H9 (cell line): ENCODE results near the gene PLA2G4C. TPM values are rescaled to one million over a fixed set of nuclear protein-coding genes. Genes with fewer than 3 reads are reported as not detected.

Experiments used
- DNase-seq: peaks from one replicate; pipeline ENCODE4 v3.0.0-alpha.2; 2017
- H2AFZ ChIP-seq: one replicate; pipeline ENCODE4 v1.6.1; 2013; ENCODE audit warnings: mild to moderate bottlenecking, low read length, control low read depth, moderate library complexity
- H2AK5ac ChIP-seq: 2 replicates; pipeline ENCODE4 v1.6.1; 2013; ENCODE audit warnings: low read length, control low read depth, mixed read lengths; ENCODE audit not compliant: insufficient read length
- H2BK120ac ChIP-seq: one replicate; pipeline ENCODE4 v1.6.1; 2013; ENCODE audit warnings: low read depth, mild to moderate bottlenecking, low read length, control low read depth, inconsistent platforms; ENCODE audit not compliant: poor library complexity, severe bottlenecking
- H2BK12ac ChIP-seq: 2 replicates; pipeline ENCODE4 v1.6.1; 2013; ENCODE audit warnings: low read length, control low read depth, mixed read lengths, low read depth; ENCODE audit not compliant: insufficient read length
- H2BK15ac ChIP-seq: 2 replicates; pipeline ENCODE4 v1.6.1; 2013; ENCODE audit warnings: low read depth, low read length, control low read depth
- H2BK20ac ChIP-seq: one replicate; pipeline ENCODE4 v1.6.1; 2013; ENCODE audit warnings: low read depth, mild to moderate bottlenecking, low read length, control low read depth, inconsistent platforms; ENCODE audit not compliant: poor library complexity, severe bottlenecking
- H2BK5ac ChIP-seq: 2 replicates; pipeline ENCODE4 v1.6.1; 2013; ENCODE audit warnings: low read length, control low read depth, mixed read lengths; ENCODE audit not compliant: insufficient read length
- H3K14ac ChIP-seq: 2 replicates; pipeline ENCODE4 v1.6.1; 2013; ENCODE audit warnings: low read length, control low read depth; ENCODE audit not compliant: insufficient read depth
- H3K18ac ChIP-seq: 2 replicates; pipeline ENCODE4 v1.6.1; 2013; ENCODE audit warnings: low read depth, mild to moderate bottlenecking, mixed read lengths, low read length, control low read depth; ENCODE audit not compliant: insufficient read length
- H3K23ac ChIP-seq: 2 replicates; pipeline ENCODE4 v1.6.1; 2013; ENCODE audit warnings: low read length, control low read depth, mixed read lengths, low read depth; ENCODE audit not compliant: insufficient read length
- H3K23me2 ChIP-seq: 2 replicates; pipeline ENCODE4 v1.6.1; 2013; ENCODE audit warnings: low read depth, mild to moderate bottlenecking, mixed read lengths, low read length, control low read depth; ENCODE audit not compliant: insufficient read length, poor library complexity, severe bottlenecking
- H3K27ac ChIP-seq: 2 replicates; pipeline ENCODE4 v1.5.1; 2013; ENCODE audit warnings: low read length, control low read depth, mixed read lengths, low read depth; ENCODE audit not compliant: insufficient read length
- H3K27me3 ChIP-seq: 2 replicates; pipeline ENCODE4 v1.6.1; 2013; ENCODE audit warnings: low read length, control low read depth, inconsistent platforms; ENCODE audit not compliant: insufficient read depth
- H3K4ac ChIP-seq: 2 replicates; pipeline ENCODE4 v1.6.1; 2013; ENCODE audit warnings: low read depth, mild to moderate bottlenecking, control low read depth, inconsistent platforms, low read length, moderate library complexity
- H3K4me1 ChIP-seq: 2 replicates; pipeline ENCODE4 v1.6.1; 2013; ENCODE audit warnings: low read length, control low read depth, inconsistent platforms; ENCODE audit not compliant: insufficient read depth
- H3K4me2 ChIP-seq: 2 replicates; pipeline ENCODE4 v1.6.1; 2013; ENCODE audit warnings: low read length, control low read depth, mixed read lengths; ENCODE audit not compliant: insufficient read length, insufficient read depth
- H3K56ac ChIP-seq: 2 replicates; pipeline ENCODE4 v1.6.1; 2013; ENCODE audit warnings: low read depth, mild to moderate bottlenecking, mixed read lengths, low read length, control low read depth; ENCODE audit not compliant: insufficient read length
- H3K79me1 ChIP-seq: 2 replicates; pipeline ENCODE4 v1.6.1; 2013; ENCODE audit warnings: low read depth, mild to moderate bottlenecking, moderate library complexity, low read length, control low read depth, inconsistent platforms; ENCODE audit not compliant: insufficient read depth, poor library complexity, severe bottlenecking
- H3K79me2 ChIP-seq: 2 replicates; pipeline ENCODE4 v1.6.1; 2013; ENCODE audit warnings: low read length, control low read depth, inconsistent platforms; ENCODE audit not compliant: insufficient read depth
- H3K9ac ChIP-seq: 2 replicates; pipeline ENCODE4 v1.6.1; 2013; ENCODE audit warnings: low read length, control low read depth, mixed read lengths; ENCODE audit not compliant: insufficient read length; ENCODE audit errors: extremely low read depth
- H3K9me3 ChIP-seq: one replicate; pipeline ENCODE4 v1.6.1; 2013; ENCODE audit warnings: low read depth, low read length, inconsistent platforms; ENCODE audit not compliant: control insufficient read depth
- H3T11ph ChIP-seq: one replicate; pipeline ENCODE4 v1.6.1; 2013; ENCODE audit warnings: mild to moderate bottlenecking, low read length, control low read depth, inconsistent platforms
- H4K20me1 ChIP-seq: one replicate; pipeline ENCODE4 v1.6.1; 2013; ENCODE audit not compliant: control insufficient read depth, insufficient read length, insufficient read depth
- H4K5ac ChIP-seq: 2 replicates; pipeline ENCODE4 v1.6.1; 2013; ENCODE audit warnings: low read depth, mild to moderate bottlenecking, mixed read lengths, low read length, control low read depth; ENCODE audit not compliant: insufficient read length
- H4K8ac ChIP-seq: replicated peaks from 2 replicates; pipeline ENCODE4 v1.6.1; 2013; ENCODE audit warnings: low read length, control low read depth, mixed read lengths, low read depth; ENCODE audit not compliant: insufficient read length
- H4K91ac ChIP-seq: 2 replicates; pipeline ENCODE4 v1.6.1; 2013; ENCODE audit warnings: low read depth, mild to moderate bottlenecking, moderate library complexity, mixed read lengths, low read length, control low read depth; ENCODE audit not compliant: insufficient read length
- H3K27ac Mint-ChIP-seq, 3 experiments: 2 replicates in 2 of 3; 3 replicates in 1 of 3; pipeline ENCODE4 v1.8.0; 2020 to 2021; ENCODE audit warnings: mixed read lengths in 3 of 3, mild to moderate bottlenecking in 1 of 3, moderate library complexity in 1 of 3
- H3K27me3 Mint-ChIP-seq: 2 replicates; pipeline ENCODE4 v1.8.0; 2021; ENCODE audit warnings: low read depth, mild to moderate bottlenecking, moderate library complexity, mixed read lengths
- H3K36me3 Mint-ChIP-seq, 3 experiments: 2 replicates in 2 of 3; 3 replicates in 1 of 3; pipeline ENCODE4 v1.8.0; 2020 to 2021; ENCODE audit warnings: low read depth in 3 of 3, mixed read lengths in 3 of 3; ENCODE audit not compliant: insufficient read depth in 1 of 3
- H3K4me1 Mint-ChIP-seq, 2 experiments: 2 replicates each; pipeline ENCODE4 v1.8.0; 2020; ENCODE audit warnings: mixed read lengths in 2 of 2
- H3K4me3 Mint-ChIP-seq, 2 experiments: 2 replicates in 1 of 2; 3 replicates in 1 of 2; pipeline ENCODE4 v1.8.0; 2020 to 2021; ENCODE audit warnings: mild to moderate bottlenecking in 2 of 2, mixed read lengths in 2 of 2, moderate library complexity in 1 of 2
- H3K9me3 Mint-ChIP-seq, 2 experiments: 2 replicates in 1 of 2; 3 replicates in 1 of 2; pipeline ENCODE4 v1.8.0; 2020; ENCODE audit warnings: mild to moderate bottlenecking in 2 of 2, mixed read lengths in 2 of 2, moderate library complexity in 1 of 2
- WGBS: extraction: QIAGEN DNeasy Blood & Tissue Kit; methylation state at CpG from one replicate; pipeline ENCODE4 v1.1.7; 2013; ENCODE audit warnings: missing lambda C conversion rate, low lambda C conversion rate, mixed read lengths; ENCODE audit not compliant: insufficient read length; ENCODE audit errors: extremely low coverage; 5-methylcytosine and 5-hydroxymethylcytosine counted together
- total RNA-seq: library from RNA; stranded (reverse); gene quantifications from 2 replicates; pipeline ENCODE4 v1.2.1, GENCODE V29; 2021
- TF ChIP-seq, protein P1 (sequence below): fragments of 200-600 bp; sonication (generic); conservative IDR thresholded peaks from 3 replicates; pipeline ENCODE4 v1.8.0; 2021; ENCODE audit warnings: antibody characterized with exemption, mild to moderate bottlenecking

The PLA2G4C gene
- total RNA-seq, 1 experiment from 2014 or later: 7.0 TPM

- TF ChIP-seq, protein P1, sequence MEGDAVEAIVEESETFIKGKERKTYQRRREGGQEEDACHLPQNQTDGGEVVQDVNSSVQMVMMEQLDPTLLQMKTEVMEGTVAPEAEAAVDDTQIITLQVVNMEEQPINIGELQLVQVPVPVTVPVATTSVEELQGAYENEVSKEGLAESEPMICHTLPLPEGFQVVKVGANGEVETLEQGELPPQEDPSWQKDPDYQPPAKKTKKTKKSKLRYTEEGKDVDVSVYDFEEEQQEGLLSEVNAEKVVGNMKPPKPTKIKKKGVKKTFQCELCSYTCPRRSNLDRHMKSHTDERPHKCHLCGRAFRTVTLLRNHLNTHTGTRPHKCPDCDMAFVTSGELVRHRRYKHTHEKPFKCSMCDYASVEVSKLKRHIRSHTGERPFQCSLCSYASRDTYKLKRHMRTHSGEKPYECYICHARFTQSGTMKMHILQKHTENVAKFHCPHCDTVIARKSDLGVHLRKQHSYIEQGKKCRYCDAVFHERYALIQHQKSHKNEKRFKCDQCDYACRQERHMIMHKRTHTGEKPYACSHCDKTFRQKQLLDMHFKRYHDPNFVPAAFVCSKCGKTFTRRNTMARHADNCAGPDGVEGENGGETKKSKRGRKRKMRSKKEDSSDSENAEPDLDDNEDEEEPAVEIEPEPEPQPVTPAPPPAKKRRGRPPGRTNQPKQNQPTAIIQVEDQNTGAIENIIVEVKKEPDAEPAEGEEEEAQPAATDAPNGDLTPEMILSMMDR: no peak
- no peak overlapping the region for H3K4me2 ChIP-seq
Measured at GRCh38 chr19:48121066-48121465, 10.4 kb upstream of the PLA2G4C start.

More at GRCh38 chr19:48121066-48121465, 10.4 kb upstream of the PLA2G4C start:
- H3K79me1 ChIP-seq: no peaks in the 10 kb centered on the region
- no peak overlapping the region for H3T11ph ChIP-seq
- H3K23ac ChIP-seq: no peak overlapping the region
- no peak overlapping the region for H4K8ac ChIP-seq
- H4K5ac ChIP-seq: no peak overlapping the region
- Mint-ChIP-seq H3K36me3 (peaks cover 48 to 79% (median 77%) of the 10 kb centered on the region in 3 experiments; a peak in 6 of 7 replicates), H3K4me1 (peaks cover 8 to 11% of the 10 kb centered on the region in 2 experiments), H3K27me3 (no peaks in the 10 kb centered on the region), H3K27ac (no peak overlapping the region), H3K4me3 (no peak overlapping the region), H3K9me3 (no peaks in the 10 kb centered on the region)
- H2BK12ac ChIP-seq: no peak overlapping the region
- no peak overlapping the region for H2BK15ac ChIP-seq
- H3K79me2 ChIP-seq: no peaks in the 10 kb centered on the region
- no peak for DNase-seq
- no peak overlapping the region for H2BK5ac ChIP-seq
- no peak overlapping the region for H3K4ac ChIP-seq
- H3K14ac ChIP-seq: no peak overlapping the region
- H3K27ac ChIP-seq: no peak overlapping the region
- H2AFZ ChIP-seq: no peak overlapping the region
- H4K20me1 ChIP-seq: no peaks in the 10 kb centered on the region
- no peaks in the 10 kb centered on the region for H3K4me1 ChIP-seq
- no peak overlapping the region for H3K56ac ChIP-seq
- no peak overlapping the region for H4K91ac ChIP-seq
- H3K18ac ChIP-seq: no peak overlapping the region
- no peaks in the 10 kb centered on the region for H3K9me3 ChIP-seq
- H3K27me3 ChIP-seq: no peaks in the 10 kb centered on the region
- no peak overlapping the region for H3K9ac ChIP-seq
- no peaks in the 10 kb centered on the region for H3K23me2 ChIP-seq
- no peak overlapping the region for H2AK5ac ChIP-seq
- no CpG with 5 or more reads among the region's 14 CpGs for WGBS
- no peak overlapping the region for H2BK120ac ChIP-seq
- no peak overlapping the region for H2BK20ac ChIP-seq
